NCI-H1092 (cell line): ENCODE data around the gene KDM4E.
A peak's percentile ranks its signal among the peaks of the same experiment; 100 is the strongest.

Experiments
- DNase-seq: peaks from one replicate; lab custom pipeline; 2025; lab: John Stamatoyannopoulos, UW

The KDM4E gene

GRCh38 chr11:95050595-95051202 lies 25.6 kb downstream of the KDM4E start:
- no peak for DNase-seq

- no peak for DNase-seq
Measured at GRCh38 chr11:95054356-95054755, 29.3 kb downstream of the KDM4E start.

- DNase-seq = no peak
Measured at GRCh38 chr11:95055283-95055897, 30.3 kb downstream of the KDM4E start.

- no peak for DNase-seq
Measured at GRCh38 chr11:95057959-95058358, 32.9 kb downstream of the KDM4E start.

GRCh38 chr11:95058621-95059020 lies 33.6 kb downstream of the KDM4E start:
- no peak for DNase-seq

GRCh38 chr11:95059046-95059445 lies 34.0 kb downstream of the KDM4E start:
- no peak for DNase-seq

GRCh38 chr11:95065336-95065735 lies 40.3 kb downstream of the KDM4E start:
- DNase-seq = no peak

- DNase-seq = no peak
Measured at GRCh38 chr11:95066716-95067038, 41.6 kb downstream of the KDM4E start, which contains the start of gene SRSF8. Gene SRSF8 (plus strand): TSS chr11:95066919. CDS start chr11:95067227, 308 bp downstream.

GRCh38 chr11:95067039-95067840 lies 42.2 kb downstream of the KDM4E start:
- DNase-seq = peak; percentile 85

- DNase-seq = no peak
Measured at GRCh38 chr11:95067841-95068219, 42.8 kb downstream of the KDM4E start.

- peak; percentile 66 for DNase-seq
Measured at GRCh38 chr11:95068549-95068948, 43.5 kb downstream of the KDM4E start.

GRCh38 chr11:95070471-95070870 lies 45.4 kb downstream of the KDM4E start:
- no peak for DNase-seq

- no peak for DNase-seq
Measured at GRCh38 chr11:95072948-95073347, 47.9 kb downstream of the KDM4E start.

- DNase-seq = peak; percentile 20
Measured at GRCh38 chr11:95074792-95075563, 49.9 kb downstream of the KDM4E start.

- no peak for DNase-seq
Measured at GRCh38 chr11:95076416-95076815, 51.4 kb downstream of the KDM4E start.

- no peak for DNase-seq
Measured at GRCh38 chr11:95076981-95077380, 51.9 kb downstream of the KDM4E start.
